A172 (cell line): ENCODE measurements around the gene OR2AE1. TPM values are rescaled to one million over a fixed set of nuclear protein-coding genes. Genes with fewer than 3 reads are reported as not detected.

Source experiments
- total RNA-seq: library from RNA; depleted of rRNA; stranded (reverse); fragments of >200 nt; shearing (Covaris generic); gene quantifications from 2 replicates; pipeline ENCODE4 v1.2.3, GENCODE V29; 2014; rRNA removed

Gene OR2AE1
- total RNA-seq, 1 experiment from 2014 or later, result not detected

Other genes starting within 250 kb of the OR2AE1 start
- 1.9 and 3.8 TPM in 2 replicates for gene CYP3A5, start 197.0 kb downstream of the OR2AE1 start, total RNA-seq
- not detected in 2 replicates for gene CYP3A7, start 141.8 kb downstream of the OR2AE1 start, total RNA-seq
- gene CYP3A4, start 92.8 kb downstream of the OR2AE1 start, total RNA-seq, result not detected in 2 replicates
- not detected in 2 replicates for gene CYP3A43, start 49.0 kb downstream of the OR2AE1 start, total RNA-seq
- 11.1 and 12.7 TPM in 2 replicates for gene TRIM4, start 42.5 kb upstream of the OR2AE1 start, total RNA-seq
- gene GJC3, start 52.6 kb upstream of the OR2AE1 start, total RNA-seq, result not detected in 2 replicates
- gene AZGP1, start 99.0 kb upstream of the OR2AE1 start, total RNA-seq, result not detected in 2 replicates
- gene ZKSCAN1, start 138.6 kb upstream of the OR2AE1 start, total RNA-seq, result 11.5 and 15.5 TPM in 2 replicates
- gene ZSCAN21, start 172.7 kb upstream of the OR2AE1 start, total RNA-seq, result 11.2 and 14.3 TPM in 2 replicates
- gene ZNF3, start 204.7 kb upstream of the OR2AE1 start, total RNA-seq, result 23.0 and 26.2 TPM in 2 replicates
- gene COPS6, start 211.9 kb upstream of the OR2AE1 start, total RNA-seq, result 70.3 and 74.6 TPM in 2 replicates
- gene MCM7, start 224.4 kb upstream of the OR2AE1 start, total RNA-seq, result 215 and 227 TPM in 2 replicates
- gene AP4M1, start 224.6 kb upstream of the OR2AE1 start, total RNA-seq, result 28.6 and 66.9 TPM in 2 replicates
- 56.2 and 57.3 TPM in 2 replicates for gene TAF6, start 242.3 kb upstream of the OR2AE1 start, total RNA-seq
- 37.3 and 42.0 TPM in 2 replicates for gene CNPY4, start 242.6 kb upstream of the OR2AE1 start, total RNA-seq
- 1.4 and 2.9 TPM in 2 replicates for gene MBLAC1, start 249.9 kb upstream of the OR2AE1 start, total RNA-seq